ENCODE results near the gene FTO.

- TF ChIP-seq CTCF (IDR thresholded peaks at IDR 0.05; ENCODE audit: poor library complexity) (no peak), EZH2phosphoT487 (IDR thresholded peaks at IDR 0.05; ENCODE audit: low read depth, severe bottlenecking, unreplicated experiment) (no peak)
Measured at GRCh38 chr16:54177862-54178477, 474.0 kb downstream of the FTO start.

All from hepatocyte (in vitro differentiated cells).